B cell (primary cell): ENCODE measurements around the gene AP4E1.

Experiments
- EZH2 ChIP-seq: IDR thresholded peaks from 2 replicates; pipeline ENCODE4 v1.6.1; 2012; ENCODE audit warnings: borderline replicate concordance, low read depth, mild to moderate bottlenecking, moderate library complexity, low read length; ENCODE audit not compliant: insufficient read depth, poor library complexity, severe bottlenecking
- TF ChIP-seq, protein P1 (sequence below): fragments of 200-600 bp; IDR thresholded peaks from one replicate; pipeline ENCODE4 v1.8.0; 2022; ENCODE audit warnings: antibody characterized with exemption, mild to moderate bottlenecking

DNA sequence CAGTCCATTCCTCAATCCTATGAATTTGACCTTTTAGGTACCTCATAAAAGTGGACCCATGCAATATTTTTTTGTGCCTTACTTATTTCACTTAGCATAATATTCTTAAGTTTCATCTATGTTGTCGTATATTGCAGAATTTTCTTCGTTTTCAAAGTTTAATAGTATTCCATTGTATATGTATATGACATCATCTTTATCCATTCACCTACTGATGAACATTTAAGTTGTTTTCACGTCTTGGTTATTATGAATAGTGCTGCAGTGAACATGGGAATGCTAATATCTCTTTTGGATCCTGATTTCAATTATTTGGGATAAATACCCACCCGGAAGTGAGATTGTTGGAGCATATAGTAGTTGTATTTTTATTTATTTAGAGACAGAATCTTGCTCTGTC, 65.1 kb downstream of the AP4E1 start:
- TF ChIP-seq, protein P1, sequence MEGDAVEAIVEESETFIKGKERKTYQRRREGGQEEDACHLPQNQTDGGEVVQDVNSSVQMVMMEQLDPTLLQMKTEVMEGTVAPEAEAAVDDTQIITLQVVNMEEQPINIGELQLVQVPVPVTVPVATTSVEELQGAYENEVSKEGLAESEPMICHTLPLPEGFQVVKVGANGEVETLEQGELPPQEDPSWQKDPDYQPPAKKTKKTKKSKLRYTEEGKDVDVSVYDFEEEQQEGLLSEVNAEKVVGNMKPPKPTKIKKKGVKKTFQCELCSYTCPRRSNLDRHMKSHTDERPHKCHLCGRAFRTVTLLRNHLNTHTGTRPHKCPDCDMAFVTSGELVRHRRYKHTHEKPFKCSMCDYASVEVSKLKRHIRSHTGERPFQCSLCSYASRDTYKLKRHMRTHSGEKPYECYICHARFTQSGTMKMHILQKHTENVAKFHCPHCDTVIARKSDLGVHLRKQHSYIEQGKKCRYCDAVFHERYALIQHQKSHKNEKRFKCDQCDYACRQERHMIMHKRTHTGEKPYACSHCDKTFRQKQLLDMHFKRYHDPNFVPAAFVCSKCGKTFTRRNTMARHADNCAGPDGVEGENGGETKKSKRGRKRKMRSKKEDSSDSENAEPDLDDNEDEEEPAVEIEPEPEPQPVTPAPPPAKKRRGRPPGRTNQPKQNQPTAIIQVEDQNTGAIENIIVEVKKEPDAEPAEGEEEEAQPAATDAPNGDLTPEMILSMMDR = no peak
- no peak for TF ChIP-seq EZH2
